PC-9 (cell line): ENCODE measurements around the gene SPRYD7. TPM values are rescaled to one million over a fixed set of nuclear protein-coding genes. Genes with fewer than 3 reads are reported as not detected.
A peak's percentile ranks its signal among the peaks of the same experiment; 100 is the strongest.

Experiments used
- BruUV-seq: library from RNA; stranded (reverse); fragments of 400-500 nt; replicated peaks from 2 replicates; lab custom pipeline; 2021; lab: Mats Ljungman, UMichigan
- CTCF ChIA-PET: fragments of 300-600 bp; sonication (Branson Sonifier 250); formaldehyde crosslinking; loops from one replicate; lab custom pipeline; 2022; ENCODE audit warnings: antibody characterized with exemption; lab: Charles Lee
- POLR2A ChIA-PET: fragments of 300-600 bp; sonication (Branson Sonifier 250); formaldehyde crosslinking; loops from one replicate; lab custom pipeline; 2022; ENCODE audit warnings: antibody characterized with exemption; ENCODE audit not compliant: unreplicated experiment; lab: Charles Lee
- DNase-seq, 2 experiments: peaks; one replicate each; pipeline versions ENCODE4 v3.0.0 to v3.0.0-alpha.2; 2015 to 2022; ENCODE audit warnings: mixed read lengths in 1 of 2
- H2AFZ ChIP-seq: fragments of 200-600 bp; sonication (generic); 2 replicates; pipeline ENCODE4 v1.8.1; 2017; ENCODE audit warnings: antibody characterized with exemption
- H3F3A ChIP-seq: fragments of 200-600 bp; sonication (generic); 2 replicates; pipeline ENCODE4 v1.8.1; 2017; ENCODE audit warnings: antibody characterized with exemption, mild to moderate bottlenecking, low read depth; ENCODE audit not compliant: insufficient read depth
- H3K27ac ChIP-seq: fragments of 200-600 bp; sonication (generic); 2 replicates; pipeline ENCODE4 v1.6.1; 2016; ENCODE audit warnings: mixed run types
- H3K27me3 ChIP-seq: fragments of 200-600 bp; sonication (generic); 2 replicates; pipeline ENCODE4 v1.6.1; 2016; ENCODE audit warnings: low read depth, mixed run types; ENCODE audit not compliant: insufficient read depth
- H3K36me3 ChIP-seq: fragments of 200-600 bp; sonication (generic); 2 replicates; pipeline ENCODE4 v1.6.1; 2016; ENCODE audit warnings: low read depth, mixed run types
- H3K4me1 ChIP-seq: fragments of 200-600 bp; sonication (generic); replicated peaks from 2 replicates; pipeline ENCODE4 v1.6.1; 2016; ENCODE audit warnings: mixed run types; ENCODE audit not compliant: insufficient read depth
- H3K4me2 ChIP-seq: fragments of 200-600 bp; sonication (generic); 2 replicates; pipeline ENCODE4 v1.6.1; 2017; ENCODE audit warnings: mixed run types
- H3K4me3 ChIP-seq: fragments of 200-600 bp; sonication (generic); 2 replicates; pipeline ENCODE4 v1.6.1; 2016; ENCODE audit warnings: mixed run types
- H3K79me2 ChIP-seq: fragments of 200-600 bp; sonication (generic); 2 replicates; pipeline ENCODE4 v1.6.1; 2017; ENCODE audit warnings: low read depth, mixed run types
- H3K9me2 ChIP-seq: fragments of 200-600 bp; sonication (generic); 2 replicates; pipeline ENCODE4 v1.8.1; 2017; ENCODE audit warnings: mild to moderate bottlenecking; ENCODE audit not compliant: insufficient read depth
- H3K9me3 ChIP-seq: fragments of 200-600 bp; sonication (generic); 2 replicates; pipeline ENCODE4 v1.8.1; 2016; ENCODE audit warnings: low read depth; ENCODE audit not compliant: insufficient read depth
- H4K20me1 ChIP-seq: fragments of 200-600 bp; sonication (generic); 2 replicates; pipeline ENCODE4 v1.8.1; 2017; ENCODE audit not compliant: insufficient read depth
- EZH2 ChIP-seq: fragments of 200-600 bp; sonication (generic); IDR thresholded peaks from 2 replicates; pipeline ENCODE4 v1.8.0; 2017; ENCODE audit warnings: antibody characterized with exemption, low read depth
- intact Hi-C: fragments of 100-400 bp; cut with micrococcal nuclease; formaldehyde crosslinking; loops from one replicate; pipeline ENCODE4 v1.10.0; 2022; ENCODE audit not compliant: unreplicated experiment
- total RNA-seq: library from RNA; stranded (reverse); gene quantifications from 2 replicates; pipeline ENCODE4 v1.2.3, GENCODE V29; 2021
- TF ChIP-seq, protein P1 (sequence below): fragments of 200-600 bp; sonication (generic); conservative IDR thresholded peaks from 2 replicates; pipeline ENCODE4 v1.6.1; 2017; ENCODE audit warnings: mixed run types, antibody characterized with exemption, mild to moderate bottlenecking, moderate library complexity

The SPRYD7 gene
- total RNA-seq, 1 experiment from 2014 or later, result 6.4 TPM

DNA sequence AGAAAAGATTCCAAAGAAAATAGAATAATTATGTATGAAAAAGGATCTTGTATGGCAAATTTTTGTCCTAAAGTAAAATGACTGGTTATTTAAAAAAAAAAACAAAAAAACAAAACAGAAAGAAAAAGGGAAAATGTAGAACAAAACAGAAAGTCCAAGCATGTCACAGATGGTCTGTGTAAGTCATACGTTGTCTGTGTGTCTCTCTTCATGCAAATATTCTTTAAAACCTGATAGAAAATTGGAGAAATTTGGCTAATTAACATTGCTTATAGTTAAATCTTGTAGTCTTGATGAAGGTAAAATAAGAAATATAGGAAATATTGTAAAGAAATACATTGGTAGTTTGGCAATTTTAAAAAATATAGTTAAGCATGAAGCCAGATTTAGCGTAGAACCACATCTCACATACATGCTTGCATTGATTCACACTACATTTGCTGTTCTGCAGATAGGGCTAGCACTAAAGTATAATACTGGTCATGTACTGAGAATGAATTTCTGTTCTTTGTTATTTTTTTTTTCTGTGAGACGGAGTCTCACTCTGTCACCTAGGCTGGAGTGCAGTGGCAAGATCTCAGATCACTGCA is 58.4 kb downstream of the SPRYD7 start:
- Histone ChIP-seq H3K4me1 (no peaks in the 10 kb centered on the region), H3K79me2 (no peaks in the 10 kb centered on the region), H3K4me2 (no peak overlapping the region), H3K9me2 (no peaks in the 10 kb centered on the region), H3K27ac (no peak overlapping the region), H3K4me3 (no peak overlapping the region), H3K36me3 (no peaks in the 10 kb centered on the region; the same call in 1 of the 2 replicates), H3K27me3 (no peaks in the 10 kb centered on the region), H3F3A (no peaks in the 10 kb centered on the region), H4K20me1 (no peaks in the 10 kb centered on the region), H3K9me3 (peaks cover 15% of the 10 kb centered on the region), H2AFZ (no peak overlapping the region)
- no peak for TF ChIP-seq EZH2
- TF ChIP-seq, protein P1, sequence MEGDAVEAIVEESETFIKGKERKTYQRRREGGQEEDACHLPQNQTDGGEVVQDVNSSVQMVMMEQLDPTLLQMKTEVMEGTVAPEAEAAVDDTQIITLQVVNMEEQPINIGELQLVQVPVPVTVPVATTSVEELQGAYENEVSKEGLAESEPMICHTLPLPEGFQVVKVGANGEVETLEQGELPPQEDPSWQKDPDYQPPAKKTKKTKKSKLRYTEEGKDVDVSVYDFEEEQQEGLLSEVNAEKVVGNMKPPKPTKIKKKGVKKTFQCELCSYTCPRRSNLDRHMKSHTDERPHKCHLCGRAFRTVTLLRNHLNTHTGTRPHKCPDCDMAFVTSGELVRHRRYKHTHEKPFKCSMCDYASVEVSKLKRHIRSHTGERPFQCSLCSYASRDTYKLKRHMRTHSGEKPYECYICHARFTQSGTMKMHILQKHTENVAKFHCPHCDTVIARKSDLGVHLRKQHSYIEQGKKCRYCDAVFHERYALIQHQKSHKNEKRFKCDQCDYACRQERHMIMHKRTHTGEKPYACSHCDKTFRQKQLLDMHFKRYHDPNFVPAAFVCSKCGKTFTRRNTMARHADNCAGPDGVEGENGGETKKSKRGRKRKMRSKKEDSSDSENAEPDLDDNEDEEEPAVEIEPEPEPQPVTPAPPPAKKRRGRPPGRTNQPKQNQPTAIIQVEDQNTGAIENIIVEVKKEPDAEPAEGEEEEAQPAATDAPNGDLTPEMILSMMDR, result no peak
- intact Hi-C loops, result no loop called here
- no peak for DNase-seq
- POLR2A ChIA-PET, result no interaction called here
- CTCF ChIA-PET, result no interaction called here
- no TSS peak for BruUV-seq

DNA sequence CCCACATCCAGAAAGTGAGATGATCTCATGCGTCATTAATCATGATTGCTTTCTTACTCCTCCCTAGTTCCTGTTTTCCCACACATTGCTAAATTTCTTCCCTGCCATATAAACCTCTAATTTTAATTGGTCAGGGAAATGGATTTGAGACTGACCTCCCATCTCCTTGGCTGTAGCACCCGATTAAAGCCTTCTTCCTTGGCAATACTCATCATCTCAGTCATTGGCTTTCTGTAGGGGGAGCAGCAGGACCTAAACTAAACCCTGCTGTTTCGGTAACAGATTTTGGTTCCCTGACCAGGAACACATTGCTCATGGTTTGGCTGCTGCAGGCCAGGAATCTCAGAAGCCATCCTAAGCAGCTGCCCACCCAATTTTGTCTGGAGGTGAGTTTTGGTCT is 61.7 kb downstream of the SPRYD7 start:
- H3K4me2 ChIP-seq, result no peak overlapping the region
- POLR2A ChIA-PET, result no interaction called here

DNA sequence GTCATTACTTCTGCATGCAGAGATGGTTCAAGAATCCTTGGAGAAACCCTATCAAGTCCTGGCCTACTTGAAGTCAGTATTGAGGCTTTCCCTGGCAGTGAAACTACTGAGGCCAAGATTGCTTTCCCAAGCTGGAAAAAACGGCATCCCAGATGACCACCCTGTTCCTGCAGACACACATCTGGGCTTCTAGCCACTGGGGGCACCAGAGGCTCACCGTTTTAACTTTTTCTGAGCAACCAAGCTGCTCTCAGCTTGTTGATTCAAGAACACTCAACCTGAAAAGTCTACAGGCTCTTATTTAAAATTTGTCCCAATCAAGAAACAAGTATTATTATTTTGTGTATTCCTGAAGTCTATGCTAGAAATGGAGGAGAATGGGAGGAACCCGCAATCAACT is 66.6 kb downstream of the SPRYD7 start:
- TF ChIP-seq, protein P1, result peak; percentile 45; the same call in 1 of the 2 replicates
- TF ChIP-seq EZH2, result no peak
- no peaks in the 10 kb centered on the region for H3K27me3 ChIP-seq
- H3K27ac ChIP-seq, result no peak overlapping the region
- H3K4me3 ChIP-seq, result no peak overlapping the region
- no peaks in the 10 kb centered on the region for H3K9me2 ChIP-seq
- H3K79me2 ChIP-seq, result no peaks in the 10 kb centered on the region
- no peaks in the 10 kb centered on the region for H3K9me3 ChIP-seq
- H3K4me2 ChIP-seq, result no peak overlapping the region
- intact Hi-C loops, result no loop called here
- peak in 1 of 2 experiments; percentile 5 for DNase-seq
- no peaks in the 10 kb centered on the region for H3F3A ChIP-seq
- no peaks in the 10 kb centered on the region for H3K4me1 ChIP-seq
- BruUV-seq, result no TSS peak
- H4K20me1 ChIP-seq, result no peaks in the 10 kb centered on the region
- H2AFZ ChIP-seq, result no peak overlapping the region
- ChIA-PET POLR2A (no interaction called here), CTCF (interaction anchor here (0.6 kb wide), 2 partner anchors 38 to 310 kb away, joined by 3 to 4 read pairs; no protein-coding TSS in a partner anchor)
- no peaks in the 10 kb centered on the region; the same call in 1 of the 2 replicates for H3K36me3 ChIP-seq

More for the DNA sequence above, 61.7 kb downstream of the SPRYD7 start:
- DNase-seq, result no peak
- H3K4me3 ChIP-seq, result no peak overlapping the region
- peaks cover 15% of the 10 kb centered on the region for H3K9me3 ChIP-seq
- no peaks in the 10 kb centered on the region for H3K27me3 ChIP-seq
- intact Hi-C loops, result no loop called here
- no peaks in the 10 kb centered on the region; the same call in 1 of the 2 replicates for H3K36me3 ChIP-seq
- H2AFZ ChIP-seq, result no peak overlapping the region
- BruUV-seq, result no TSS peak
- no peaks in the 10 kb centered on the region for H3K9me2 ChIP-seq
- CTCF ChIA-PET, result interaction anchor here (0.7 kb wide), 1 partner anchor 104 kb away, joined by 3 read pairs; no protein-coding TSS in a partner anchor
- H3F3A ChIP-seq, result no peaks in the 10 kb centered on the region
- H3K79me2 ChIP-seq, result no peaks in the 10 kb centered on the region
- H3K27ac ChIP-seq, result no peak overlapping the region
- no peaks in the 10 kb centered on the region for H3K4me1 ChIP-seq
- no peaks in the 10 kb centered on the region for H4K20me1 ChIP-seq
- no peak for TF ChIP-seq EZH2
- TF ChIP-seq, protein P1, result no peak
